ENCODE results near the gene ENPP7.

GRCh38 chr17:79695293-79695790 lies 35.4 kb upstream of the ENPP7 start:
- TF ChIP-seq CTCF (conservative IDR thresholded peaks at IDR 0.05; ENCODE audit: low read depth, low read length) (no peak), EZH2 (IDR thresholded peaks at IDR 0.05; ENCODE audit: borderline replicate concordance, low read depth, low read length, poor library complexity, severe bottlenecking) (no peak)
